ENCODE data around the gene TUB.

DNA sequence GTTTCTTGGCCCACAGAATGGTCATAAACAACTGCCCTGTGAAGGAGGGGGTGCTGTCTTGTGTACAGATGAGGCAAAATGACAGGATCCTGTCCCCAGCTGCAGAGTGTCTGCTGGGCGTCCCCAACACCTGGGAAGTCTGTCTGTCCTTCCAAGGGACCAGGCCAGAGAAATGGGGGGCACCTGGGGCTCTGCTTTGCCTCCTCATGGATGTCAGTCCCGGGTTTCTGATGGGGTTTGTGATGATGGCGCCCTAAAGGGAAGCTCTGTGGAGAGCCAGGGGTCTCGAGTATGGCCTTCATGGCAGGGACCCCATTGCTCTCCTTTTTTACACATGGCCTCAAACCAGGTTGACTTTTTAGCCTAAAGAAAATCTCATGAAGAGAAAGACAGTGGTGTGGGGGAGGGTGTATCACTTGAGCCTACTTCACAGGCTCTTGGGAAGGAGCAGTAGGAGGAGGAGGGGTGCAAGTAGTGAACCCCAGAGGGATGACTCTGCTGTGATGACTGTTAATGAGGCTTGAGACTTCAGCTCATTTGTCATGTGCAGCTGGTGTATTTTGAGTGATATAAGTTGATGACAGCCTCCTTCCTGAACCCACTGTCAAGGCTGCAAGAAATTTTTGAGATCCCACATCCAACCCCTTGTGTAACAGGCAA is 40.6 kb upstream of the TUB start:
- TF ChIP-seq CTCF (conservative IDR thresholded peaks at IDR 0.05; ENCODE audit: low read depth, low read length) (no peak), EZH2 (IDR thresholded peaks at IDR 0.05; ENCODE audit: low read length, unreplicated experiment) (no peak)
